GM19023 (cell line): Measurements from ENCODE around the gene BNC2.

Experiments used
- ATAC-seq: cut with Tn5 transposase; IDR thresholded peaks from one replicate; pipeline ENCODE4 v1.9.1; 2021; ENCODE audit warnings: mild to moderate bottlenecking, moderate library complexity; ENCODE audit not compliant: unreplicated experiment

BNC2 gene

DNA sequence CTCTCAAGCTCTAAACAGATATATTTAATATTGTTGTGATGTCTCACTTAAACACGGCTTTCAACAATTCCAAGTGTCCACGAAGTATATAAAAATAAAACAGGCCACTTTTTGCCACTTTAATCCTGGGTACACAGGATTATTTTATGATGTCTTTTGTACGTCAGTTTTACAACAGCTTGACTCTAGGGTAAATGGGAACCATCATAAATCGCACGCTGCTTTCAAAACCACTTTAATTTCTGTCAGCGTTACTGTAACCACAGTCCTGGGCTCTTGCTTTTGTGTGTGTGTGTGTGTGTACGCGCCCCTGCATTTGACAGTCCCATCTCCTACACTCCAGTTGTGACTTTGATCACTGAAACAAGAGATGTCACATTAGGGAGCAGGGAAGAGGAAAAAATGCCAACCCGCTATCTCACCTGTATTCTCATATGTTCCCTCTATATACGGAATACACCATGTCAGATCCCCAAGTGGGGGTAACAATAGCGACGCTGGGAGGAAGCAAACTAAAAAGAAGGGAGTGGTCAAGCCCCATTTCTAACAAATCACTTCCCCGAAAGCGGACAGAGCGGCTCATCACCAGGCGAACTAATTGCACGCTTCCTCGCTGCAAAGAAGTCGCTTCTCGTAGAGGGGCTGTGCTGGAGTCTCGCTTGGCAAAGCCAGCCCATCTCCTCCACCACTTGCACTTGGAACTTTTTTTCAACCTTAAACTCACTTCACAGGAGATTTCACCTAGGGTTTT, 1.2 kb downstream of the BNC2 start:
- ATAC-seq = no peak

GRCh38 chr9:16868701-16869100, 1.8 kb downstream of the BNC2 start:
- ATAC-seq = no peak

DNA sequence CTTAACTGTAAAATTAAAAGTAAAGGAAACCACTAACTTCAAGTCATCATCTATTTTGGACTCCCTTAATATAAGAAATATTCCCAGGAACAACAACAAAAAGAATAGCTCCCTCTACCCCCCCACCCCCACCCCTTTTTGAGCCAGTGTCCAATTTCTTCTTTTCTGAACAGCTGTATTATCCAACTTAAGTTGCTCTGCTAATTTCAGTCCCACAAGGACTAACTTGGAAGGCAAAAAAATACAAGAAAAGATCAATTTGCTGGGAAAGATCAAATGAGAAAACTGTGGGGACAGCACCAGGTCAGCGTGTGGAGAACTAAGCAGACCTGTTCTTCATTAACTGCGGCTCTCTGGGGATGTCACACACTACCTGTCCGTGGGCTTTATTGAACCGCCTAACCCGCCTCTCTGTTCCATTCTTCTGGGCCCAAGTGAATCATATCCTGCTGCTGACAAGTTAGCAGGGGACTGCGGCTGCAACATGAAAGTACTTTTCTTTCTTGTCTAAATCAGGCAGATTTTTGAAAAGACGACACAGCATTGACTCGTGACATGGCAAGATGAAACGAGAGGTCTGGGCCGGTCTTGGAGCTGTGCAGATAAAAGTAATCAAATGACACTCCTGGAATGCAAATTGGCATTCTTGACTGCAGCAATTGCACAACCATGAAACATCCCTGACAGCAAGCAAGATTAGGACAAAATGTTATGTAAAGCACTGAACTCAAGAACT, 2.7 kb downstream of the BNC2 start:
- ATAC-seq = no peak

- no peak for ATAC-seq
Observed at GRCh38 chr9:16866587-16866986, 3.9 kb downstream of the BNC2 start.

GRCh38 chr9:16864649-16865434, 5.6 kb downstream of the BNC2 start:
- no peak for ATAC-seq

DNA sequence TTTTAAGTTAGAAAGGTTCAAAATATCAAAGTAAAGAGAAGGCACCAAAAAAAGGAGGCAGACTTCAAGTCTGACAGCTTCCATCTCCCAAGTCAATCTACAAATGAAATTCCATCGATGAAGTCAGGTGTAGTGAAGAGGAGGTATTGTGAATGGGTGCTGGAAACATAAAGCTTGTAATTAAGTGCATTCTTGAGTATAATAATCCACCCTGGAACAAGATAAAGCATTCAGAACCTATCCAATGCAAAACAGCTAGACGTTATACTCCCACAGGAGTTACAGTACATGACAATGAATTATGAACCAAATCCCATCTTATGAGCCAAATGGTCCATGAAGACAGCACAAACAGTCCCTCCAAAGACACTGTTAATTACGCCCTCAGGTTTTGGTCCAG, 22.3 kb downstream of the BNC2 start:
- ATAC-seq = no peak

- ATAC-seq = no peak
Observed at GRCh38 chr9:16846986-16847385, 23.5 kb downstream of the BNC2 start.

DNA sequence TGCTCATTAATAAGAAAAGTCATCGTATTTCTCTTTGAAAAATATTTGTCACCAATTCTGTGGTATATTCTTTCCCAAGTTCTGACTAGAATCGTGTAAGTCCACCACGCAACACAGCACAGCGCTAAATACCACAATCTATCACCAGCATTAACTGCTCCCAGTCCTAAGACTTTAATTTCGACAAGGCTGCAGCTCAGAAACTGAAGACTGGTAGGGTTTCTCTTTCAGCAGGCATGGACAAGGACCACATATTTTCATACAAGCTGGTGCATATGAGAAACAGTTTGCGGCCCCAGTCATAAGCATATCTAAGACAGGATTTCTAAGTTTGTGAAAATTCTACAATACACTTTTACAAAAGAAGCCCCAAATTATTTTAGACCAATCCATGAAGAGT, 24.1 kb downstream of the BNC2 start:
- no peak for ATAC-seq

DNA sequence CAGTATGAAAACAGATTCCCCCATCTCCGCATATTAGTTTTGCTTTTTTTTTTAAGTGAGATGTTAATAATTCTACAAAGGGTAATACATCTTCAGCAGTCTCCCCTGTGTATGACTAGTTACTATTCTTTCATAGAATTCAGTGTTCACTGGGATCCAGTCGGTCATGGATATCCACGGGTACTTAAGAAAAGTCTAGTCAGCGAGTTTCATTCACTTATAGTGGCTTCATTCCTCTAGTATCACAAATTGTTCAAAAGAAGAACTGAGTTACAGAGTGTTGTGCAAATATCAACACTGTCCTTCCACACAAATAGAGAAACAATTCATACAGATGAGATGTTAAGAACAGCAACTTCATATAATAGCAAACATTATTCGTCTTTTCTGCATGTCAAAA, 35.7 kb downstream of the BNC2 start:
- no peak for ATAC-seq

- no peak for ATAC-seq
Observed at GRCh38 chr9:16833296-16833835, 37.1 kb downstream of the BNC2 start.

DNA sequence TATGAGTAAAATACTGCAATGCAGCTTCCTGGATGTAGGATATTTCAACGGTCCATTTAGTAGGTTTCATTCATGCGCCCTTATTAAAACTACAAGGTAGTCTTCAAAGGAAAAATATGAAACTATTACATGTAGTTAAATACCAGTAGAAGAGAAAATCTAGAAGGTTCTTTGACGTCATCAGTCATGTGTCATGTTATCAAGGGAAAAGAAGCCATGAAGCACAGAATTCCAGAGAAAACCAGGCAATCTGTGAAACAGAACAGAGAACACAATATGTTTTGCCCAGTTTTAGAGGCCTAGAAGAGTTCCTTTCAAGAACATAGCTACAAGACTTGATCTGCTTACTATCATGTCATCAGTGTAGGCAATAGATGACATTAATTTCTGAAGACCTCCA, 38.4 kb downstream of the BNC2 start:
- no peak for ATAC-seq

- no peak for ATAC-seq
Observed at GRCh38 chr9:16830806-16831205, 39.7 kb downstream of the BNC2 start.

DNA sequence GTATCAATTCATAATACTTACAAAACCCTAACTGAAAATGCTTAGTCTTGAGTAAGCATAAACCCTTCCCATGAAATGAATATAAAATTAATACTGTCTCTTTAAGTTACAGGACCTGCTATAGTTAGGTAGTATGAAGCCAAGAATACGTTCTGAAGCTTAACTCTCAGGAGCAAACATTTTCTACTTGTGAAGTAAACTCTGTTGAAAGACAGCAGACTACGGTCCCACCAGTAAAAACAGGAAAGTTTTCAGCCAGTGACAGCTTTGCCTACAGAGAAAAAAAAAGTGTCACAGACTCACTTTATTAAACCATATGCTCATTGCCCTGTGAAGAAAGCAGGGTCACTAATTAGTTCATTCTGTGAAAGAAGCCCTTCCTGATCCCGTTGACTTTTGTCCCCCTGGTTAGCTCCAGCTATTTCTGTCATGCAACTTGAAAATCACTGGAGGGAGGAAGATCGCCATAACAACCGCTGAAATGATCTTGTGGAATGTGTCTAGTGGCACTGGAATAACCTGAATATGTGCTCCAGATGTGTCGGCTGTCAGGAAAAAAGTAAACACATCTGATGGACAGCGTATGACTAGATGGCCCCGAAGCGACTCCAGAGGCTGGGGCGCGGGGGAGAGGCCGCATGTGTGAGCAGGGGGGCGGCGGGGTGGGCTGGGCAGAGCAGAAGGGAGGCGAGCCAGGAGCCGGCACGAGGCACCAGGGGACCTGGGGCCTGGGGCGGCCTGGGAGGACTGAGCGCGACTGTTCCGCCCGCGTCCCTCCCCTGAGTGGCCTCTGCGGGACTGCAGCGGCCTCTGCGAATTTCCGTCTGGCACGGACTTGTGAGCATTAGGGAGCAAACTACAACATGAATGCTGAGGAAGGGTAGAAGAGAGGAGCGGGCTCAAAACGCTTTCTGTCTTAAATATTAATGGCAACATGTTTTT, 41.9 kb downstream of the BNC2 start:
- no peak for ATAC-seq

GRCh38 chr9:16825971-16826625, 44.4 kb downstream of the BNC2 start:
- ATAC-seq = no peak

GRCh38 chr9:16825331-16825725, 45.1 kb downstream of the BNC2 start:
- ATAC-seq = no peak

- ATAC-seq = no peak
Observed at GRCh38 chr9:16824545-16825330, 45.7 kb downstream of the BNC2 start.

DNA sequence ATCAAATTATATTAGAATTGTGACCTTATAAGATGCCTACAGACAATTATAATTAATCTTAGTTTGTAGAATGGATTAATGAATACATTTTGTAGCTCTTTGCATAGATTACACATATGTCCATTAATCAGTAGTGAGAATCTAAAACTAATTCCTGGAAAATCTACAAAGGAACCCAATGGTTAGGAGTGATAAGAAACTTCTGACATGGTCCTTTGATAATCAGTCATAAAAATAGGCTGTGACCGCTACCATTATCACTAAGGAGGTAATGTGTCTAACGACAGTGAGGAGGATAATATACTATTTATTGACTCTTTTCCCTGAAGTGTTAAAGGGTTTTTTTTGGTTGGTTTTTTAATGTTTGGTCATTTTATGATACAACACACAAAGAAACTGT, 46.6 kb downstream of the BNC2 start:
- ATAC-seq = no peak

- ATAC-seq = no peak
Observed at GRCh38 chr9:16821344-16821743, 49.1 kb downstream of the BNC2 start.

- no peak for ATAC-seq
Observed at GRCh38 chr9:16817514-16817913, 53.0 kb downstream of the BNC2 start.
